Measurements from ENCODE around the gene RPP30.

GRCh38 chr10:90906596-90906995 lies 34.8 kb downstream of the RPP30 start:
- TF ChIP-seq, protein P1, sequence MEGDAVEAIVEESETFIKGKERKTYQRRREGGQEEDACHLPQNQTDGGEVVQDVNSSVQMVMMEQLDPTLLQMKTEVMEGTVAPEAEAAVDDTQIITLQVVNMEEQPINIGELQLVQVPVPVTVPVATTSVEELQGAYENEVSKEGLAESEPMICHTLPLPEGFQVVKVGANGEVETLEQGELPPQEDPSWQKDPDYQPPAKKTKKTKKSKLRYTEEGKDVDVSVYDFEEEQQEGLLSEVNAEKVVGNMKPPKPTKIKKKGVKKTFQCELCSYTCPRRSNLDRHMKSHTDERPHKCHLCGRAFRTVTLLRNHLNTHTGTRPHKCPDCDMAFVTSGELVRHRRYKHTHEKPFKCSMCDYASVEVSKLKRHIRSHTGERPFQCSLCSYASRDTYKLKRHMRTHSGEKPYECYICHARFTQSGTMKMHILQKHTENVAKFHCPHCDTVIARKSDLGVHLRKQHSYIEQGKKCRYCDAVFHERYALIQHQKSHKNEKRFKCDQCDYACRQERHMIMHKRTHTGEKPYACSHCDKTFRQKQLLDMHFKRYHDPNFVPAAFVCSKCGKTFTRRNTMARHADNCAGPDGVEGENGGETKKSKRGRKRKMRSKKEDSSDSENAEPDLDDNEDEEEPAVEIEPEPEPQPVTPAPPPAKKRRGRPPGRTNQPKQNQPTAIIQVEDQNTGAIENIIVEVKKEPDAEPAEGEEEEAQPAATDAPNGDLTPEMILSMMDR (IDR thresholded peaks at IDR 0.05): no peak
- TF ChIP-seq POLR2A (IDR thresholded peaks at IDR 0.05; ENCODE audit: low read depth) (no peak), EP300 (IDR thresholded peaks at IDR 0.05) (no peak), POLR2AphosphoS5 (IDR thresholded peaks at IDR 0.05) (no peak)

All from esophagus muscularis mucosa (tissue), 4 donors.